CD4-positive, alpha-beta T cell (primary cell): Measurements from ENCODE around the gene CABP1. TPM values are rescaled to one million over a fixed set of nuclear protein-coding genes. Genes with fewer than 3 reads are reported as not detected.
A peak's percentile ranks its signal among the peaks of the same experiment; 100 is the strongest.

Source experiments
- ATAC-seq: fragments of 200-7000 bp; cut with Tn5 transposase; one replicate; pipeline ENCODE4 v1.10.0; 2022; ENCODE audit warnings: mild to moderate bottlenecking; ENCODE audit not compliant: poor library complexity
- CTCF ChIA-PET: fragments of 350-600 bp; sonication (Branson Sonifier 250); formaldehyde crosslinking; loops from one replicate; lab custom pipeline; 2021; ENCODE audit warnings: antibody characterized with exemption, inconsistent platforms; lab: Charles Lee
- POLR2A ChIA-PET: fragments of 350-600 bp; sonication (Branson Sonifier 250); formaldehyde crosslinking; loops from one replicate; lab custom pipeline; 2021; ENCODE audit warnings: antibody characterized with exemption, inconsistent platforms; lab: Charles Lee
- DNase-seq, 14 experiments: peaks; one replicate each; pipeline ENCODE4 v3.0.0-alpha.2; 2013 to 2020; ENCODE audit warnings: mixed read lengths in 2 of 14
- H3K27ac ChIP-seq, 2 donors: one replicate each; pipeline versions ENCODE4 v1.5.1 to v1.7.0; 2013; ENCODE audit warnings: low read length in 2 of 2, low read depth in 1 of 2, mild to moderate bottlenecking in 1 of 2
- H3K27me3 ChIP-seq, 2 experiments: 1 replicate in 1 of 2; 2 replicates in 1 of 2; pipeline versions ENCODE4 v1.6.1 to v1.7.0; 2013; ENCODE audit warnings: low read length in 2 of 2, control low read depth in 1 of 2, mild to moderate bottlenecking in 1 of 2, moderate library complexity in 1 of 2; ENCODE audit not compliant: insufficient read depth in 2 of 2, control insufficient read depth in 1 of 2
- H3K36me3 ChIP-seq: one replicate; pipeline ENCODE4 v1.6.1; 2013; ENCODE audit warnings: low read length, control low read depth; ENCODE audit not compliant: insufficient read depth
- H3K4me1 ChIP-seq: one replicate; pipeline ENCODE4 v1.6.1; 2013; ENCODE audit warnings: low read length, control low read depth; ENCODE audit not compliant: insufficient read depth
- H3K4me3 ChIP-seq: one replicate; pipeline ENCODE4 v1.5.1; 2013; ENCODE audit warnings: mild to moderate bottlenecking, low read length, moderate library complexity
- H3K9me3 ChIP-seq, 2 experiments: 1 replicate in 1 of 2; 2 replicates in 1 of 2; pipeline versions ENCODE4 v1.6.1 to v1.7.0; 2013; ENCODE audit warnings: low read length in 2 of 2, mild to moderate bottlenecking in 2 of 2, control low read depth in 1 of 2, moderate library complexity in 1 of 2; ENCODE audit not compliant: control insufficient read depth in 1 of 2, insufficient read depth in 1 of 2
- H3K27ac Mint-ChIP-seq: one replicate; pipeline ENCODE4 v1.8.0; 2020; ENCODE audit warnings: mixed read lengths
- H3K27me3 Mint-ChIP-seq: one replicate; pipeline ENCODE4 v1.8.0; 2021; ENCODE audit warnings: mixed read lengths
- H3K36me3 Mint-ChIP-seq: one replicate; pipeline ENCODE4 v1.8.0; 2021; ENCODE audit warnings: low read depth, mixed read lengths
- H3K4me1 Mint-ChIP-seq: one replicate; pipeline ENCODE4 v1.8.0; 2021; ENCODE audit warnings: low read depth, mixed read lengths
- H3K4me3 Mint-ChIP-seq: one replicate; pipeline ENCODE4 v1.8.0; 2020; ENCODE audit warnings: mild to moderate bottlenecking, mixed read lengths
- H3K9me3 Mint-ChIP-seq: one replicate; pipeline ENCODE4 v1.8.0; 2020; ENCODE audit warnings: mixed read lengths
- CTCF ChIP-seq: fragments of 200-600 bp; IDR thresholded peaks from one replicate; pipeline ENCODE4 v1.8.0; 2022; ENCODE audit warnings: antibody characterized with exemption, mild to moderate bottlenecking
- intact Hi-C, 2 experiments: fragments of 100-400 bp; cut with DNase I in 1 of 2; cut with micrococcal nuclease in 1 of 2; formaldehyde crosslinking; loops; one replicate each; pipeline versions ENCODE4 v1.15.1 to v1.9.0; 2023 to 2025; cut with DNase I, micrococcal nuclease
- total RNA-seq, 174 experiments: library from RNA in 2 of 174; stranded (reverse) in 2 of 174; gene quantifications; one replicate each; pipeline ENCODE4 v1.2.3 and lab custom pipeline; 2021 to 2026

Gene CABP1
- total RNA-seq, 2 experiments from 2014 or later = 0.11 TPM; not detected in 1

- H3K9me3 ChIP-seq = no peaks in the 10 kb centered on the region
- H3K27ac ChIP-seq = no peak overlapping the region
- DNase-seq (no peak), ATAC-seq (no peak)
- no peaks in the 10 kb centered on the region for H3K9me3 Mint-ChIP-seq
- peak overlapping the region; percentile 74 for H3K4me3 Mint-ChIP-seq
- H3K36me3 Mint-ChIP-seq = peaks cover 4% of the 10 kb centered on the region
- no peaks in the 10 kb centered on the region for H3K27me3 Mint-ChIP-seq
- H3K4me1 Mint-ChIP-seq = peaks cover 36% of the 10 kb centered on the region
- no peak overlapping the region for H3K4me3 ChIP-seq
- POLR2A ChIA-PET = interaction anchor here (2.5 kb wide), 1 partner anchor 22 kb away, joined by 9 read pairs; the partner anchor contains the start of gene MLEC
- intact Hi-C loops = loop anchor here in 1 of 2 experiments (1.0 kb wide), 1 partner anchor 19 kb away; no protein-coding TSS in a partner anchor
- CTCF ChIA-PET = interaction anchor here (1.0 to 1.5 kb wide), 2 partner anchors 59 to 62 kb away, joined by 4 to 5 read pairs; no protein-coding TSS in a partner anchor
- peak overlapping the region; percentile 41 for H3K27ac Mint-ChIP-seq
- H3K4me1 ChIP-seq = peaks cover 25% of the 10 kb centered on the region
- no peak for TF ChIP-seq CTCF
- H3K36me3 ChIP-seq = no peaks in the 10 kb centered on the region
- H3K27me3 ChIP-seq = no peaks in the 10 kb centered on the region
These were observed 68.2 kb downstream of the CABP1 start for GRCh38 chr12:120708651-120709050.

DNA sequence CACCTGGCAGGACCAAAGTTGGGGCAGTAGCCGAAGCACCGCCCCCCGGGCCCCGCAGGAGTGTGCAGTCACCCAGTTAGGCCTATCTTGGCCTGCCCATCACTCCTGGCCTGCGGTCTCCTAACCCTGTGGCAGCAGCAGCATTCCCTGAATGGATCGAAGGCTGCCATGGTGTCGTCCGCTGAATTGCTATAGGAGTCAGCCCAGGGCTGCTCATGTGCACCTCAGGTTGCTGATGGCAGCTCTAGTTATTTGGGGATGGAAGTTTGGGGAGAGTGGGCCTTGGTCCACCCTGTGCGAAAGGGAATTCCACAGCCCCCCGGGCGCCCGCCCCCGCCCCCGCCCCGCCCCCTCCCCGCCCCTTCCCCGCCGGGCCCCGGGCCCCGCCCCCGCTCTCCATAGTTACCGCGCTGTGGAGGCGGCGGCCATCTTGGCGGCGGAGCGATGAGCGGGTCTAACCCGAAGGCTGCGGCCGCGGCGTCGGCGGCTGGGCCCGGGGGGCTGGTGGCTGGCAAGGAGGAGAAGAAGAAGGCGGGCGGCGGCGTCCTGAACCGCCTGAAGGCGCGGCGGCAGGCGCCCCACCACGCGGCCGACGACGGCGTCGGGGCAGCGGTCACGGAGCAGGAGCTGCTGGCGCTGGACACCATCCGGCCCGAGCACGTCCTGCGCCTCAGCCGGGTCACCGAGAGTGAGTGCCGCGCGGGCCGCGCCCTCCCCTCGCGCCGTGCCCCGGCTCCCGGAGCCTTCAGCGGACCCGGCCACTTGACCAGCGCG lies 69.8 kb downstream of the CABP1 start, which contains the start of gene UNC119B:
UNC119B (plus strand) TSS at position 428 of the 774 bp plus-strand sequence; CDS start at position 445, 17 bp downstream.
- H3K4me1 Mint-ChIP-seq = peaks cover 42% of the 10 kb centered on the region
- no peaks in the 10 kb centered on the region for H3K9me3 Mint-ChIP-seq
- POLR2A ChIA-PET = interaction anchor here (0.6 to 2.5 kb wide), 6 partner anchors 15 to 129 kb away, joined by 3 to 9 read pairs (median 4); partner anchors contain the start of genes ACADS, MLEC and POP5

More for the DNA sequence above, 69.8 kb downstream of the CABP1 start, which contains the start of gene UNC119B:
- Histone ChIP-seq H3K36me3 (peaks cover 8% of the 10 kb centered on the region), H3K4me1 (peaks cover 30% of the 10 kb centered on the region), H3K27ac (peak within 1 kb of the TSS; percentile 13 to 58), H3K27me3 (no peaks in the 10 kb centered on the region), H3K4me3 (peak within 1 kb of the TSS; percentile 83), H3K9me3 (no peaks in the 10 kb centered on the region)
- H3K27ac Mint-ChIP-seq = peak within 1 kb of the TSS; percentile 86
- peak within 1 kb of the TSS; percentile 96 for H3K4me3 Mint-ChIP-seq
- DNase-seq (peak; percentile 57 to 87 (median 70)), ATAC-seq (peak; percentile 86)
- no peaks in the 10 kb centered on the region for H3K27me3 Mint-ChIP-seq
- peaks cover 16% of the 10 kb centered on the region for H3K36me3 Mint-ChIP-seq
- intact Hi-C loops = loop anchor here (1.0 to 10.0 kb wide), 5 partner anchors 63 to 385 kb away; partner anchors contain the start of genes HNF1A (in 1 of the 2), PLA2G1B (in 1 of the 2) and SRSF9 (in 1 of the 2)
- no peak for TF ChIP-seq CTCF
- CTCF ChIA-PET = interaction anchor here (1.0 to 1.5 kb wide), 2 partner anchors 61 to 64 kb away, joined by 4 to 5 read pairs; no protein-coding TSS in a partner anchor
